ENCODE data around the gene WDR13.

DNA sequence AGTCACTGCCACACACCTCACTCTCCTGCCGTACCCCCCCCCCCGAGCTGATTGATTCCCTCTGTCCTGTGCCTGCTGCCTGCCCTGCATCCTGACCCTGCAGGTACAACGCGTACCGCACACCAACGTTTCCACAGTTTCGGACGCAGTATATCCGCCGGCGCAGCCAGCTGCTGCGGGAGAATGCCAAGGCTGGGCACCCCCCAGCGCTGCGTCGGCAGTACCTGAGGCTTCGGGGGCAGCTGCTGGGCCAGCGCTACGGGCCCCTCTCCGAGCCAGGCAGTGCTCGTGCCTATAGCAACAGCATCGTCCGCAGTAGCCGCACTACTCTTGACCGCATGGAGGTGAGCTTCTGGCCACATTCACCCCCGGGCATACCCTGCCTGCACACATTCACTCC lies 1.3 kb downstream of the WDR13 start:
- TF ChIP-seq, protein P1, sequence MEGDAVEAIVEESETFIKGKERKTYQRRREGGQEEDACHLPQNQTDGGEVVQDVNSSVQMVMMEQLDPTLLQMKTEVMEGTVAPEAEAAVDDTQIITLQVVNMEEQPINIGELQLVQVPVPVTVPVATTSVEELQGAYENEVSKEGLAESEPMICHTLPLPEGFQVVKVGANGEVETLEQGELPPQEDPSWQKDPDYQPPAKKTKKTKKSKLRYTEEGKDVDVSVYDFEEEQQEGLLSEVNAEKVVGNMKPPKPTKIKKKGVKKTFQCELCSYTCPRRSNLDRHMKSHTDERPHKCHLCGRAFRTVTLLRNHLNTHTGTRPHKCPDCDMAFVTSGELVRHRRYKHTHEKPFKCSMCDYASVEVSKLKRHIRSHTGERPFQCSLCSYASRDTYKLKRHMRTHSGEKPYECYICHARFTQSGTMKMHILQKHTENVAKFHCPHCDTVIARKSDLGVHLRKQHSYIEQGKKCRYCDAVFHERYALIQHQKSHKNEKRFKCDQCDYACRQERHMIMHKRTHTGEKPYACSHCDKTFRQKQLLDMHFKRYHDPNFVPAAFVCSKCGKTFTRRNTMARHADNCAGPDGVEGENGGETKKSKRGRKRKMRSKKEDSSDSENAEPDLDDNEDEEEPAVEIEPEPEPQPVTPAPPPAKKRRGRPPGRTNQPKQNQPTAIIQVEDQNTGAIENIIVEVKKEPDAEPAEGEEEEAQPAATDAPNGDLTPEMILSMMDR (IDR thresholded peaks at IDR 0.05; ENCODE audit: poor library complexity): no peak
- TF ChIP-seq EZH2 (IDR thresholded peaks at IDR 0.05; ENCODE audit: borderline replicate concordance) (no peak), EZH2phosphoT487 (IDR thresholded peaks at IDR 0.05; ENCODE audit: low read depth, severe bottlenecking, unreplicated experiment) (no peak)
